COLO668 (cell line): Measurements from ENCODE around the gene IL31.
A peak's percentile ranks its signal among the peaks of the same experiment; 100 is the strongest.

Source experiments
- DNase-seq: peaks from one replicate; lab custom pipeline; 2025; ENCODE audit not compliant: unreplicated experiment; lab: John Stamatoyannopoulos, UW

Gene IL31

GRCh38 chr12:122159882-122160281 is 14.1 kb downstream of the IL31 start:
- no peak for DNase-seq

GRCh38 chr12:122158700-122159285 is 15.2 kb downstream of the IL31 start:
- no peak for DNase-seq

GRCh38 chr12:122155705-122156104 is 18.3 kb downstream of the IL31 start:
- no peak for DNase-seq

- DNase-seq, result no peak
These were observed 21.3 kb downstream of the IL31 start for GRCh38 chr12:122152754-122153153.

- no peak for DNase-seq
These were observed 23.8 kb downstream of the IL31 start for GRCh38 chr12:122150127-122150681.

GRCh38 chr12:122148657-122149056 is 25.4 kb downstream of the IL31 start:
- no peak for DNase-seq

- DNase-seq, result no peak
These were observed 26.3 kb downstream of the IL31 start for GRCh38 chr12:122147514-122148290.

GRCh38 chr12:122145505-122146330 is 28.3 kb downstream of the IL31 start:
- no peak for DNase-seq

- no peak for DNase-seq
These were observed 29.1 kb downstream of the IL31 start for GRCh38 chr12:122144885-122145284.

- no peak for DNase-seq
These were observed 31.2 kb downstream of the IL31 start for GRCh38 chr12:122142857-122143256.

GRCh38 chr12:122141911-122142725 is 31.9 kb downstream of the IL31 start:
- DNase-seq, result no peak

- DNase-seq, result no peak
These were observed 33.4 kb downstream of the IL31 start for GRCh38 chr12:122140467-122141257.

- no peak for DNase-seq
These were observed 34.1 kb downstream of the IL31 start for GRCh38 chr12:122139941-122140340.

- DNase-seq, result no peak
These were observed 34.8 kb downstream of the IL31 start for GRCh38 chr12:122139266-122139665.

- no peak for DNase-seq
These were observed 35.4 kb downstream of the IL31 start for GRCh38 chr12:122138616-122139015.

GRCh38 chr12:122138181-122138580 is 35.8 kb downstream of the IL31 start:
- DNase-seq, result no peak

GRCh38 chr12:122137681-122138080 is 36.3 kb downstream of the IL31 start:
- DNase-seq, result peak; percentile 53

GRCh38 chr12:122137229-122137628 is 36.8 kb downstream of the IL31 start:
- DNase-seq, result no peak

- DNase-seq, result no peak
These were observed 38.5 kb downstream of the IL31 start for GRCh38 chr12:122135437-122136031.
